Measurements from ENCODE around the gene CACNA1C.

- no peak; the same call in 1 of the 2 replicates for TF ChIP-seq CTCF (conservative IDR thresholded peaks at IDR 0.05)
- TF ChIP-seq ZFX (IDR thresholded peaks at IDR 0.05): no peak
These were observed 588.4 kb downstream of the CACNA1C start for GRCh38 chr12:2641207-2641606.

Data from C4-2B (cell line).